ENCODE results near the gene GRAMD1A. TPM values are rescaled to one million over a fixed set of nuclear protein-coding genes. Genes with fewer than 3 reads are reported as not detected.

The GRAMD1A gene
- total RNA-seq, 8 experiments from 2014 or later, result 2.7 to 93.1 (median 44.5) TPM

GRCh38 chr19:35031072-35031881 lies 31.2 kb downstream of the GRAMD1A start:
- peak overlapping the region; percentile 42 to 90 (median 67) for H3K4me3 ChIP-seq
- no peak overlapping the region for H3K27ac ChIP-seq
- ATAC-seq (replicated peaks in 6 of 8), result peak in 6 of 8 experiments; percentile 6 to 41 (median 16)
- 0 to 38% (median 5%) methylated on average over 3 to 9 of the region's 31 CpGs; no CpG with 5 or more reads in 2 of the 10 experiments for WGBS, 10 experiments
- in situ Hi-C loops (cut with MboI; ENCODE audit: low pct_unique_long_range_greater_than_20kb in 2 of 9, low sequenced_read_pairs in 9 of 9, unreplicated experiment in 9 of 9), result no loop called here
- peaks cover 0 to 3% of the 10 kb centered on the region in 2 donors for H3K4me1 ChIP-seq (replicated peaks in 1 of 2)

GRCh38 chr19:35032356-35032865 lies 32.3 kb downstream of the GRAMD1A start:
- in situ Hi-C loops (cut with MboI; ENCODE audit: low pct_unique_long_range_greater_than_20kb in 2 of 9, low sequenced_read_pairs in 9 of 9, unreplicated experiment in 9 of 9), result no loop called here
- 83 to 100% (median 93%) methylated on average over 1 of the region's 17 CpGs; no CpG with 5 or more reads in 6 of the 10 experiments for WGBS, 10 experiments
- Histone ChIP-seq H3K27ac (no peak overlapping the region), H3K4me3 (no peak overlapping the region), H3K4me1 (replicated peaks in 1 of 2) (peaks cover 0 to 3% of the 10 kb centered on the region in 2 donors)
- ATAC-seq (replicated peaks in 6 of 8), result no peak

DNA sequence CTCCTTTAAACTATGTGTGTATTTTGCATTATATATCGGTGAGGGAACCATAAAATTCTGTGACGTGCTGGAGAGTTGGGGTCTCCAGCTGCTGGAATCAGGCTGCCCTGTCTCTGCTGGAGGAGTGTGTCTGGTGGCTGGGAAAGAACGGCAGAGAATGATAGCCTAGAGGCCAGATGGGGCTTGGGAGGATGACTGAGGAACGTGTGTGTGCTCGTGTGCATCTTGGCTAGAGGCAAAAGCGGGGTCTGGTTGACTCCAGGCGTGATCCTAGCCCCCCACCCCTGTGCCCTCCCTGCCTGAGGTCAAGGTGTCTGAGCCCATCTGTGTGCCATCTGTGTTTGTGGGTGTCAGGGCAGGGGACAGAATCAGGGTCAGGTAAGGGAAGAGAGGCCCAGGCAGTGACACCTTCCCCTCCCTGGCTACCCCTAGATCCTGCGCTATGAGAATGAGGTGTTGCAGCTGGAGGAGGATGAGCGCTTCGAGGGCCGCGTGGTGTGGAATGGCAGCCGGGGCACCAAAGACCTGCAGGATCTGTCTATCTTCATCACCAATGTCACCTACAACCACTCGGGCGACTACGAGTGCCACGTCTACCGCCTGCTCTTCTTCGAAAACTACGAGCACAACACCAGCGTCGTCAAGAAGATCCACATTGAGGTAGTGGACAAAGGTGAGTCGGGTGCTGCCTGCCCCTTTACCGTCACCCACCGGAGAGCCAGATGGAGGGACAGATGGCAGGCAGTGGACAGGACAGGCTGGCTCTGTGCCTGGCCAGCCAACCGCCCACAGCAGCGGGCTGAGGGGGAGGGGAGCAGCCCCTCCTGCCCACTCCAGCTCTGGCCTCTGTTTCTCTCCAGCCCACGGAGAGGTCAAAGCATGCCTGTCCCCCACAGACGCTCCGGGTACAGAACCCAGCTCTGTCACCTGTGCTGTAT lies 33.2 kb downstream of the GRAMD1A start:
- ATAC-seq (replicated peaks in 6 of 8), result no peak
- Histone ChIP-seq H3K27ac (no peak overlapping the region), H3K4me1 (replicated peaks in 1 of 2) (peaks cover under 1 to 3% of the 10 kb centered on the region in 2 donors), H3K4me3 (no peak overlapping the region)
- 20 to 100% (median 68%) methylated on average over 1 to 5 of the region's 30 CpGs for WGBS, 10 experiments
- in situ Hi-C loops (cut with MboI; ENCODE audit: low pct_unique_long_range_greater_than_20kb in 2 of 9, low sequenced_read_pairs in 9 of 9, unreplicated experiment in 9 of 9), result no loop called here

DNA sequence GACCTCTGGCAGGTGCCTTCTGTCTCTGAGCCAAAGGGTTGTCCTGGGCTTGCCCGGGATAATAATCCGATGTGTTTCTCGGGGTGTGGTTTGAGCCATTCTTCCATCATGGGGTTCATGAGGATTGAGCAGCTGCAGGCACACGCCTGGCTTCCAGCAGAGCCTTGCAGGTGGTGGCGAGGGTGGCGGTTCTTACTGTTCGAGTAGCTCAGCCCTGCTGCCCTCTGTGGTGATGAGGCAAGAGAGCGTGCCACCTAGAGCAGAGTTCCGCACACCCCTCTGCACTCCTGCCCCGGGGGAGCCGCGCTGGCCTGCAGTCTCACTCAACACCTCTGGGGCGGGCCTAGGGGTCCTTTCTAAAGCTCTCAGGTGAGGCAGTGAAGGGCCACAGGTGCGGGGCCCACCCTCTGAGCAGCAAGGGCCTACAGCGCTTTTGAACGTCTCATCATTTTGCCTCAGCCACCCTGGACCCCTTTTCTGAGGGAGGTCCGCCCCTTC lies 33.9 kb downstream of the GRAMD1A start:
- Histone ChIP-seq H3K4me1 (replicated peaks in 1 of 2) (peaks cover 8% of the 10 kb centered on the region in 2 donors), H3K4me3 (no peak overlapping the region), H3K27ac (no peak overlapping the region)
- in situ Hi-C loops (cut with MboI; ENCODE audit: low pct_unique_long_range_greater_than_20kb in 2 of 9, low sequenced_read_pairs in 9 of 9, unreplicated experiment in 9 of 9), result no loop called here
- 83 to 100% (median 84%) methylated on average over 1 to 6 of the region's 17 CpGs; no CpG with 5 or more reads in 7 of the 10 experiments for WGBS, 10 experiments
- no peak for ATAC-seq (replicated peaks in 6 of 8)

GRCh38 chr19:35034588-35035382 lies 34.7 kb downstream of the GRAMD1A start:
- H3K27ac ChIP-seq, result no peak overlapping the region
- H3K4me1 ChIP-seq (replicated peaks in 1 of 2), result peaks cover 15 to 16% of the 10 kb centered on the region in 2 donors
- WGBS, 10 experiments, result 60 to 100% (median 93%) methylated on average over 2 to 11 of the region's 17 CpGs; no CpG with 5 or more reads in 1 of the 10 experiments
- ATAC-seq (replicated peaks in 6 of 8), result no peak
- in situ Hi-C loops (cut with MboI; ENCODE audit: low pct_unique_long_range_greater_than_20kb in 2 of 9, low sequenced_read_pairs in 9 of 9, unreplicated experiment in 9 of 9), result no loop called here
- H3K4me3 ChIP-seq, result no peak overlapping the region

DNA sequence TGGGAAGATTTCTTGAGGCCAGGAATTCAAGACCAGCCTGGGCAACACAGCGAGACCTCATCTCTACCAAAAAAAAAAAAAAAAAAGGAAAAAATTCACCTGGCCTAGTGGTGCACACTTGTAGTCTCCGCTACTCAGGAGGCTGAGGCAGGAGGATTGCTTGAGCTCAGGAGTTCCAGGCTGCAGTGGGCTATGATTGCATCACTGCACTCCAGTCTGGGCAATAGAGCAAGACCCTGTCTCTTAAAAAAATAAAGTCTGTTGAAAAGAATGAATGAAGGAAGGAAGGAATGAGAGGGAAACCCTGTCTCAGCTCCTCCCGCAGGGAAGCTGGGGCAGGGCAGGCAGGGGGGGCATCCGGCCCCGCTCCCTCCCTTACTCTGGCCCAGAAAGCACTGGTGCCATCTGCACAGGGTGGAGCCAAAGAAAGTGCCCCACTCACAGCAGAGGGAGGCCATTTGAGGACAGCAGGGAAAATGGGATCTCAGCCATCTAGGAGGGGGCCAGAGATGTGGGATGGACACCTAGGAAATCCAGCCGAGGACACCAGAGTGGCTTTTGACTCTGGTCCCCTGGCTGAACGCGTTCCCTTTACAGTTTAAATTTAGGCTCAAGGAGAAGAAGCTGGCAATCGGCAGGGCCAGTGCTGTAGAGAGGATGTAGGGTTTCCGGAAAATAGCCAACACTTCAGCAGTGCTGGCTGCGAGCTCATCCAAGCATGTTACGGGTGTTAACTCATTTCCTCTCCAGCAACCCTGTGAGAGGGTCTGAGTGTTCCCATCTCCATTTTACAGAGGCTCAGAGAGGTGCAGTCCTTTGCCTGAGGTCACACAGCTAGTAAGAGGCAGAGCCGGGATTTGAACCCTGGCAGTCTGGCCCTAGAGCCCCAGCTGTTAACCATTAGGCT lies 37.8 kb downstream of the GRAMD1A start:
- Histone ChIP-seq H3K4me3 (no peak overlapping the region), H3K4me1 (replicated peaks in 1 of 2) (peaks cover 18 to 37% of the 10 kb centered on the region in 2 donors), H3K27ac (no peak overlapping the region)
- ATAC-seq (replicated peaks in 6 of 8), result no peak
- WGBS, 10 experiments, result 30 to 100% (median 89%) methylated on average over 2 to 8 of the region's 13 CpGs; no CpG with 5 or more reads in 2 of the 10 experiments
- in situ Hi-C loops (cut with MboI; ENCODE audit: low pct_unique_long_range_greater_than_20kb in 2 of 9, low sequenced_read_pairs in 9 of 9, unreplicated experiment in 9 of 9), result no loop called here

DNA sequence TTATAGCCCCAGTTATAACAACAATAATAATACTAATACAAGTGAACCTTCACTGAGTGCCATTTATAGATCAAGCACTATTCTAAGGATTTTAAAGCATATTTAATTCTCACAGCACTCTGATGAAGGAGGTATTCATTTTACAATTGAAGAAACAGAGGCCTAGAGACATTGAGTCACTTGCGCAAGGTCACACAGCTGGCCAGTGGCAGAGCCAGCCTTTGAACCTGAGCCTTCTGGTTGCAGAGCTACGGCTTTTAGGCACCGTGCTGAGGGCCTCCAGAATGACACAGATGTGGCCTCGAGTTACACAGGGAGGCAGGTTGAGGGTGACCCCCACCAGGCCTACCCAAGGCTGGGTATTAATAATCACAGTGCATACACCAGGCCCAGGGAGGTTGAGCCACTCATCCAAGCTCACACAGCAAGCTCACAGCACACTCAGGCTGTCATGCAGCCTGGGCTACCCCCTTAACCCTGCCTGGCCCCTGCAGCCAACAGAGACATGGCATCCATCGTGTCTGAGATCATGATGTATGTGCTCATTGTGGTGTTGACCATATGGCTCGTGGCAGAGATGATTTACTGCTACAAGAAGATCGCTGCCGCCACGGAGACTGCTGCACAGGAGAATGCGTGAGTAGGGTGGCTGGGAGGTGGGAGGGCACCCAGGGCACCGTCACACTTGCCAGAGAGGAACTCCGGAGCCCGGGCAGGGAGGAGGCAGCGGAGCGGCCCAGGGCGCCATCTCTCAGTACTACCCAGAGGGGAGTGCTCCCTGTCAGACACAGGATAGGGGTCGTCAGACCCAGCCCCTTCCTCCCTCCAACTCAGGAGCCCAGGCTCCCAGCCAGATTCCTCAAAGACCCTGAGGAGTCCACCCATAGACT lies 38.7 kb downstream of the GRAMD1A start:
- in situ Hi-C loops (cut with MboI; ENCODE audit: low pct_unique_long_range_greater_than_20kb in 2 of 9, low sequenced_read_pairs in 9 of 9, unreplicated experiment in 9 of 9), result no loop called here
- no peak overlapping the region for H3K27ac ChIP-seq
- peaks cover 18 to 37% of the 10 kb centered on the region in 2 donors for H3K4me1 ChIP-seq (replicated peaks in 1 of 2)
- 20 to 100% (median 84%) methylated on average over 1 to 4 of the region's 17 CpGs; no CpG with 5 or more reads in 4 of the 10 experiments for WGBS, 10 experiments
- H3K4me3 ChIP-seq, result no peak overlapping the region
- peak in 5 of 8 experiments; percentile 71 to 82 (median 80) for ATAC-seq (replicated peaks in 6 of 8)

DNA sequence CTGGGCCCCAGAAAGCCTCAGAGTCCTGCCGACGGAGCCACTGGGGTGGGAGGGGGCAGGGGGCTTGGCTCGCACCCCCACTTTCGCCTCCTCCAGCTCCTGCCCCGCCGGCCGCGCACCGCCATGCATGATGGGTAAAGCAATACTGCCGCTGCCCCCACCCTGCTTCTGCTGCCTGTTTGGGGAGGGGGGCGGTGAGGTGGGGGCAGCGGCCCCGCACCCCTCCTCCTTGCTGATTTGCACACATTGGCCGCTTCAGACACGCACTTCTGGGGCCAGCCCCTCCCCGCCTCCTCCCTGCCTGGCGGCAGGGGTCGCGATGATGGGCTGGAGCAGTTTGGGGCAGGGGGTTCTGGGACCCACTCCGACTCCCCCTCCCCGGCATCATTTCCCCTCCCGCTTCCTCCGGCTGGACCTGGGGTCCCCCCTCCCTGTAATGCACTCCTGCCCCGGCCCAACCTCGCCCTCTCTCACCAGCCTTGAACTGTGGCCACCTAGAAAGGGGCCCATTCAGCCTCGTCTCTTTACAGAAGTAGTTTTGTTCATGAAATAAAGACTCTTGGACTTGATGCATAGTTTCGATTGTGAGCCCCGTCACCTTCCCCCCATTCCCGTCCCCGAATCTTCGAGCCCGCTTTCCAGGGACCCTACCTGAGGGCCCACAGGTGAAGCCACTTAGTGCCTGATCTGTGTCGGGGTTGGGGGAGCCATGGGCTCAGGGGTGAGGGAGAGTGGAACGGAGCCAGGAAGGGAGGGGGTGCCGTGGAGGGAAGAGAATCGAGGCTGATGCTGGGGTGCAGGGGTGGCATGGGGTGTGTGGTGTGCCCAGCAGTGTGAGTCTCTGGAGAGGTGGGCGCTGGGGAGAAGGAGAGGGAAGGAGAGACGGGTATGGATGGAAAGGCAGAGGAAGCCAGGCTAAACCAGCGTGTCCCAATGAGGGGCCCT lies 40.0 kb downstream of the GRAMD1A start:
- ATAC-seq (replicated peaks in 6 of 8), result peak in 4 of 8 experiments; percentile 22 to 46 (median 39)
- Histone ChIP-seq H3K4me3 (no peak overlapping the region), H3K4me1 (replicated peaks in 1 of 2) (peaks cover 18 to 37% of the 10 kb centered on the region in 2 donors), H3K27ac (no peak overlapping the region)
- in situ Hi-C loops (cut with MboI; ENCODE audit: low pct_unique_long_range_greater_than_20kb in 2 of 9, low sequenced_read_pairs in 9 of 9, unreplicated experiment in 9 of 9), result no loop called here
- WGBS, 10 experiments, result 53 to 90% (median 80%) methylated on average over 1 to 3 of the region's 39 CpGs; no CpG with 5 or more reads in 7 of the 10 experiments

GRCh38 chr19:35040826-35041547 lies 40.9 kb downstream of the GRAMD1A start:
- Histone ChIP-seq H3K4me1 (replicated peaks in 1 of 2) (peaks cover 18 to 37% of the 10 kb centered on the region in 2 donors), H3K4me3 (no peak overlapping the region), H3K27ac (no peak overlapping the region)
- ATAC-seq (replicated peaks in 6 of 8), result peak in 4 of 8 experiments; percentile 13 to 24 (median 19)
- in situ Hi-C loops (cut with MboI; ENCODE audit: low pct_unique_long_range_greater_than_20kb in 2 of 9, low sequenced_read_pairs in 9 of 9, unreplicated experiment in 9 of 9), result no loop called here
- whole genome bisulfite sequencing, 10 experiments, result no CpG with 5 or more reads among the region's 36 CpGs

Data from motor neuron (in vitro differentiated cells).